ENCODE data around the gene ZBTB3. TPM values are rescaled to one million over a fixed set of nuclear protein-coding genes. Genes with fewer than 3 reads are reported as not detected.

ZBTB3 gene
- total and polyA plus RNA-seq, 2 of the 8 experiments (the other 6 are each of a cell fraction or from before 2014, with no cell fraction given) = 30.2 to 76.9 TPM

DNA sequence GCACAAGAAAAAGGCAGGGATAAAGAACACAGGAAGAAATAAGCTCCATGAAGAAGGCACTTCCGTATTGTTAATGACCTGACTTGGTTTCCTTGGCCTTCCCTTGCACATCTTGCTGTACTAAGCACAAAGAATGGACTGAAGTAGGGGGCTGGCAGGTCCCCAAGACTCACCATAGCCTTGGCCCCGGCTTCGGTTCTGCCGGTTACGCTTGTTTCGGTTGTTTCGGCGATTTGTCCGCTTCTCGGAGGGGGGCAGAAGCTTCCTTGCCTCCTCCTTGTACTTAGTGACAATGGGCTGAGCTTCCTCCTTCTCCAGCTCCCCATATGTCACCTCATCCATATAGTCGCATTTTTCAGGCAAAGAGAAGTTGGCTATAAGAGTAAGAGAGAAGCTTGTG, 37.1 kb downstream of the ZBTB3 start:
- no peak overlapping the region for H4K91ac ChIP-seq (replicated peaks; ENCODE audit: insufficient read length, low read length)
- no peak overlapping the region for H2BK12ac ChIP-seq (ENCODE audit: low read depth, low read length)
- H3K4ac ChIP-seq (replicated peaks; ENCODE audit: insufficient read length, low read depth, low read length) = no peak overlapping the region
- peaks cover 0 to 3% of the 10 kb centered on the region in 2 experiments for H4K20me1 ChIP-seq (replicated peaks in 1 of 2; ENCODE audit: control insufficient read depth in 1 of 2, insufficient read depth in 2 of 2, low read length in 2 of 2)
- H2AFZ ChIP-seq (ENCODE audit: low read length) = no peak overlapping the region
- H3K36me3 ChIP-seq (ENCODE audit: control insufficient read depth in 2 of 4, insufficient read depth in 4 of 4, low read length in 3 of 4) = peaks cover 41 to 97% (median 80%) of the 10 kb centered on the region in 4 experiments
- H3K56ac ChIP-seq (replicated peaks; ENCODE audit: insufficient read length, low read depth, low read length) = no peak overlapping the region
- WGBS, 2 experiments (ENCODE audit: extremely low coverage in 1 of 2, insufficient coverage in 1 of 2, insufficient read length in 1 of 2, insufficient replicate concordance in 2 of 2, low coverage in 1 of 2, low lambda C conversion rate in 2 of 2, missing lambda C conversion rate in 1 of 2) = 93% methylated on average over 11 of the region's 11 CpGs; no CpG with 5 or more reads in 1 of the 2 experiments
- H3K9ac ChIP-seq (replicated peaks in 1 of 4; ENCODE audit: extremely low read depth in 1 of 4, low read depth in 3 of 4, low read length in 3 of 4) = no peak overlapping the region
- H3K4me1 ChIP-seq (replicated peaks in 1 of 4; ENCODE audit: control insufficient read depth in 3 of 4, insufficient read depth in 4 of 4, low read length in 3 of 4) = peaks cover 0 to 13% (median 2%) of the 10 kb centered on the region in 4 experiments; a peak in 3 of 7 replicates
- H3K23me2 ChIP-seq (ENCODE audit: low read depth, low read length) = no peaks in the 10 kb centered on the region
- no peak overlapping the region for H3K14ac ChIP-seq (ENCODE audit: insufficient read length)
- peaks cover 0 to 19% of the 10 kb centered on the region in 2 experiments; a peak in 2 of 4 replicates for H3K79me2 ChIP-seq (ENCODE audit: control insufficient read depth in 1 of 2, insufficient read depth in 2 of 2, low read length in 2 of 2)
- H4K8ac ChIP-seq (ENCODE audit: extremely low read depth, insufficient read depth, low read length) = no peak overlapping the region
- no peak overlapping the region for H3K23ac ChIP-seq (ENCODE audit: insufficient read length)
- H3K9me3 ChIP-seq (ENCODE audit: insufficient read depth in 2 of 2, low read depth in 1 of 2, low read length in 1 of 2) = no peaks in the 10 kb centered on the region
- H3K4me2 ChIP-seq (ENCODE audit: insufficient read depth in 1 of 2, low read depth in 2 of 2, low read length in 2 of 2) = no peak overlapping the region
- no peak overlapping the region for H3K4me3 ChIP-seq (ENCODE audit: extremely low read depth in 1 of 4, insufficient read depth in 2 of 4, low read depth in 3 of 4, low read length in 4 of 4)
- no peak overlapping the region for H3K18ac ChIP-seq (ENCODE audit: extremely low read depth, low read length)
- H2BK120ac ChIP-seq (replicated peaks; ENCODE audit: low read depth, low read length) = no peak overlapping the region
- ChIA-PET CTCF (ENCODE audit: partially characterized antibody) (interaction anchor here (0.6 kb wide), 1 partner anchor 496 kb away, joined by 4 read pairs; no protein-coding TSS in a partner anchor), POLR2A (ENCODE audit: partially characterized antibody) (interaction anchor here (1.0 to 61.4 kb wide), 10 partner anchors 9 to 143 kb away, joined by 3 to 2041 read pairs (median 5); partner anchors contain the start of genes BSCL2, C11orf98, CSKMT and EEF1G)
- H2AK5ac ChIP-seq (ENCODE audit: low read depth, low read length) = no peak overlapping the region
- no peak for DNase-seq (ENCODE audit: low read depth in 1 of 2, low spot score in 2 of 2)
- FAIRE-seq = no peak
- H3K79me1 ChIP-seq (ENCODE audit: low read depth, low read length) = no peaks in the 10 kb centered on the region; the same call in 1 of the 2 replicates
- no peak overlapping the region for H3K27ac ChIP-seq (ENCODE audit: low read depth, low read length)
- H2BK15ac ChIP-seq (ENCODE audit: low read length) = no peak overlapping the region
- H2BK20ac ChIP-seq (ENCODE audit: low read length) = no peak overlapping the region
- H3K27me3 ChIP-seq (replicated peaks in 1 of 4; ENCODE audit: control insufficient read depth in 3 of 4, extremely low read depth in 1 of 4, insufficient read depth in 3 of 4, low read length in 3 of 4) = no peaks in the 10 kb centered on the region; a peak in 1 of 7 replicates
- no peak overlapping the region for H4K5ac ChIP-seq (ENCODE audit: insufficient read length, low read depth, low read length)
- no peak overlapping the region for H2BK5ac ChIP-seq (ENCODE audit: low read depth, low read length)
- no peak for TF ChIP-seq CTBP2 (IDR thresholded peaks at IDR 0.05; ENCODE audit: borderline replicate concordance, insufficient read depth, insufficient read length, low read length)
- no peak for TF ChIP-seq RFX5 (IDR thresholded peaks at IDR 0.05; ENCODE audit: borderline replicate concordance, low read depth, low read length)
- TF ChIP-seq, protein P1, sequence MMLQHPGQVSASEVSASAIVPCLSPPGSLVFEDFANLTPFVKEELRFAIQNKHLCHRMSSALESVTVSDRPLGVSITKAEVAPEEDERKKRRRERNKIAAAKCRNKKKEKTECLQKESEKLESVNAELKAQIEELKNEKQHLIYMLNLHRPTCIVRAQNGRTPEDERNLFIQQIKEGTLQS (IDR thresholded peaks at IDR 0.05; ENCODE audit: insufficient read depth, low read depth, low read length) = no peak
- TF ChIP-seq MAFK (IDR thresholded peaks at IDR 0.05; ENCODE audit: low read depth, low read length) = no peak
- TF ChIP-seq TEAD4 (IDR thresholded peaks at IDR 0.05; ENCODE audit: low read depth, low read length) = no peak
- TF ChIP-seq NANOG (IDR thresholded peaks at IDR 0.05; ENCODE audit: insufficient read depth, low read depth, low read length, poor library complexity, severe bottlenecking) = no peak
- TF ChIP-seq EZH2 (IDR thresholded peaks at IDR 0.05; ENCODE audit: low read depth, low read length, severe bottlenecking) = no peak
- TF ChIP-seq SAP30 (IDR thresholded peaks at IDR 0.05; ENCODE audit: insufficient read depth, insufficient replicate concordance, low read length) = no peak
- TF ChIP-seq CREB1 (IDR thresholded peaks at IDR 0.05) = no peak
- TF ChIP-seq PHF8 (conservative IDR thresholded peaks at IDR 0.05; ENCODE audit: low read depth, low read length) = no peak
- no peak for TF ChIP-seq SUZ12 (IDR thresholded peaks at IDR 0.05; ENCODE audit: low read length)
- TF ChIP-seq HDAC2 (IDR thresholded peaks at IDR 0.05; ENCODE audit: borderline replicate concordance in 1 of 2, low read depth in 2 of 2, low read length in 2 of 2) = no peak
